Measurements from ENCODE around the gene IRF7.

- TF ChIP-seq, protein P1, sequence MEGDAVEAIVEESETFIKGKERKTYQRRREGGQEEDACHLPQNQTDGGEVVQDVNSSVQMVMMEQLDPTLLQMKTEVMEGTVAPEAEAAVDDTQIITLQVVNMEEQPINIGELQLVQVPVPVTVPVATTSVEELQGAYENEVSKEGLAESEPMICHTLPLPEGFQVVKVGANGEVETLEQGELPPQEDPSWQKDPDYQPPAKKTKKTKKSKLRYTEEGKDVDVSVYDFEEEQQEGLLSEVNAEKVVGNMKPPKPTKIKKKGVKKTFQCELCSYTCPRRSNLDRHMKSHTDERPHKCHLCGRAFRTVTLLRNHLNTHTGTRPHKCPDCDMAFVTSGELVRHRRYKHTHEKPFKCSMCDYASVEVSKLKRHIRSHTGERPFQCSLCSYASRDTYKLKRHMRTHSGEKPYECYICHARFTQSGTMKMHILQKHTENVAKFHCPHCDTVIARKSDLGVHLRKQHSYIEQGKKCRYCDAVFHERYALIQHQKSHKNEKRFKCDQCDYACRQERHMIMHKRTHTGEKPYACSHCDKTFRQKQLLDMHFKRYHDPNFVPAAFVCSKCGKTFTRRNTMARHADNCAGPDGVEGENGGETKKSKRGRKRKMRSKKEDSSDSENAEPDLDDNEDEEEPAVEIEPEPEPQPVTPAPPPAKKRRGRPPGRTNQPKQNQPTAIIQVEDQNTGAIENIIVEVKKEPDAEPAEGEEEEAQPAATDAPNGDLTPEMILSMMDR (conservative IDR thresholded peaks at IDR 0.05; ENCODE audit: low read depth in 2 of 2) = no peak
- TF ChIP-seq POLR2AphosphoS5 (IDR thresholded peaks at IDR 0.05; ENCODE audit: low read depth) (no peak), EZH2 (IDR thresholded peaks at IDR 0.05; ENCODE audit: low read depth, unreplicated experiment) (no peak), EZH2phosphoT487 (IDR thresholded peaks at IDR 0.05; ENCODE audit: unreplicated experiment) (no peak), REST (IDR thresholded peaks at IDR 0.05; ENCODE audit: unreplicated experiment) (no peak), ZNF331 (CRISPR knock-in tag; IDR thresholded peaks at IDR 0.05; ENCODE audit: low read depth) (no peak), ETS1 (IDR thresholded peaks at IDR 0.05) (no peak)
These were observed 809 bp upstream of the IRF7 start for GRCh38 chr11:616320-617198.
